Type B pancreatic cell (in vitro differentiated cells): ENCODE measurements around the gene CD2BP2. TPM values are rescaled to one million over a fixed set of nuclear protein-coding genes. Genes with fewer than 3 reads are reported as not detected.

Source experiments
- DNase-seq: peaks from one replicate; pipeline ENCODE4 v3.0.0; 2021; ENCODE audit warnings: mixed read lengths; ENCODE audit not compliant: unreplicated experiment; ENCODE audit errors: extremely low spot score
- H3K27ac Mint-ChIP-seq: 2 replicates; pipeline ENCODE4 v1.8.0; 2021; ENCODE audit warnings: mild to moderate bottlenecking, mixed read lengths
- H3K27me3 Mint-ChIP-seq: 2 replicates; pipeline ENCODE4 v1.8.0; 2021; ENCODE audit warnings: mixed read lengths
- H3K36me3 Mint-ChIP-seq: 2 replicates; pipeline ENCODE4 v1.8.0; 2021; ENCODE audit warnings: mixed read lengths
- H3K4me1 Mint-ChIP-seq: one replicate; pipeline ENCODE4 v1.8.0; 2021; ENCODE audit warnings: mixed read lengths; ENCODE audit not compliant: unreplicated experiment
- H3K4me3 Mint-ChIP-seq: 2 replicates; pipeline ENCODE4 v1.8.0; 2021; ENCODE audit warnings: mild to moderate bottlenecking, mixed read lengths
- H3K9me3 Mint-ChIP-seq: 2 replicates; pipeline ENCODE4 v1.8.0; 2021; ENCODE audit warnings: mixed read lengths
- total RNA-seq: library from RNA; stranded (reverse); gene quantifications from 2 replicates; pipeline ENCODE4 v1.2.1, GENCODE V29; 2021; ENCODE audit warnings: low replicate concordance
- TF ChIP-seq, protein P1 (sequence below): fragments of 200-600 bp; sonication (generic); conservative IDR thresholded peaks from 2 replicates; pipeline ENCODE4 v1.5.0; 2021; ENCODE audit warnings: antibody characterized with exemption, mild to moderate bottlenecking

Gene CD2BP2
- total RNA-seq, 1 donor from 2014 or later: 64.6 TPM

DNA sequence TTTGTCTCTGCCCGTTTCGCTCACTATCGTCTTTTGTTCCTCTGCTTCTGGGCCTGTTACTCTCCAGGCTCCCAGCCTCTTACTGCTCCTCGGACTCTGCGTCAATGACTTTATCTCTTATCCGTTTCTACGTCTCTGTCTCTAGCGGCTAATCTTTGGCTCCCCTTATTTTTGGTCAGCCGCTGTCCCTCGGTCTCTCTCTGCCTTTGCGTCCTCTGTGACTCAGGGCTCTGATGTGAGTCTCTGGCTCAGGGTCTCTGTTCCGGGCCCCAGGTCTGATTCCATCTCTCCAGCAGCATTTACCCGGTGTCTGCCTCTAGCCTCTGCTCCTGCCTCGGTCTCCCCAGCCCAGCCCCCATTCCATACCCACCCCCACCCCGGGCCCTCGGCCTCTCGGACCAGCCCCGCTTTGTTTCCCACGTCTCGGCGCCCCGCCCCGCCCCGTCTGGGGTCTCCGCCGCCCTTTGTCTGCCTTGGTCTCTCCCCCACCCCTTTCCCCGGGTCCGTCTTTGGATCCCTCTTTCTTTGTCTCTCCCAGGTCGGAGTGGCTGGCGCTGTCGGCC, 39.6 kb upstream of the CD2BP2 start:
- Mint-ChIP-seq H3K27ac (peak overlapping the region; percentile 85), H3K4me3 (peak overlapping the region; percentile 88), H3K4me1 (peaks cover 30% of the 10 kb centered on the region), H3K36me3 (peaks cover 3% of the 10 kb centered on the region), H3K9me3 (no peaks in the 10 kb centered on the region), H3K27me3 (no peaks in the 10 kb centered on the region)
- DNase-seq: no peak
- TF ChIP-seq, protein P1, sequence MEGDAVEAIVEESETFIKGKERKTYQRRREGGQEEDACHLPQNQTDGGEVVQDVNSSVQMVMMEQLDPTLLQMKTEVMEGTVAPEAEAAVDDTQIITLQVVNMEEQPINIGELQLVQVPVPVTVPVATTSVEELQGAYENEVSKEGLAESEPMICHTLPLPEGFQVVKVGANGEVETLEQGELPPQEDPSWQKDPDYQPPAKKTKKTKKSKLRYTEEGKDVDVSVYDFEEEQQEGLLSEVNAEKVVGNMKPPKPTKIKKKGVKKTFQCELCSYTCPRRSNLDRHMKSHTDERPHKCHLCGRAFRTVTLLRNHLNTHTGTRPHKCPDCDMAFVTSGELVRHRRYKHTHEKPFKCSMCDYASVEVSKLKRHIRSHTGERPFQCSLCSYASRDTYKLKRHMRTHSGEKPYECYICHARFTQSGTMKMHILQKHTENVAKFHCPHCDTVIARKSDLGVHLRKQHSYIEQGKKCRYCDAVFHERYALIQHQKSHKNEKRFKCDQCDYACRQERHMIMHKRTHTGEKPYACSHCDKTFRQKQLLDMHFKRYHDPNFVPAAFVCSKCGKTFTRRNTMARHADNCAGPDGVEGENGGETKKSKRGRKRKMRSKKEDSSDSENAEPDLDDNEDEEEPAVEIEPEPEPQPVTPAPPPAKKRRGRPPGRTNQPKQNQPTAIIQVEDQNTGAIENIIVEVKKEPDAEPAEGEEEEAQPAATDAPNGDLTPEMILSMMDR: no peak

DNA sequence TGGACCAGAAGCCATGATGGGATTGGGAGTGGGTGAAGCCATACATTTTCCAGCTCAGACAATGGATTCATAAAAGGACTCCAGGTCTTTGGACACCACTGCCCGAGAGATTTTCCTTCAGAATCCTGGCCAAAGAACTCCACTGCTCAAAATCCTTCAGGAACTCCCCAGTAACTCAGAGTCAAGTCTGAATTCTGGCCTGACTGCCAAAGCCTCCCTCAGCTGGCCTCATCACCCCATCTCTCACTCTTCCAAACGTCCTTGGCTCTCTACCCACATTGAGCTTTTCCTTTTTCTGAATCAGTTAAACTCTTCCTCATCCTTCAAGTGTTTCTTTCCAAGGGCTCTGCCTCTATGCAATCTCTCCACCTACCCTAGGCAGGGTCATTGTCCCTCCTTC, 28.4 kb upstream of the CD2BP2 start:
- DNase-seq: no peak
- H3K36me3 Mint-ChIP-seq: peaks cover 3% of the 10 kb centered on the region
- no peaks in the 10 kb centered on the region for H3K27me3 Mint-ChIP-seq
- peaks cover 10% of the 10 kb centered on the region for H3K4me1 Mint-ChIP-seq
- H3K4me3 Mint-ChIP-seq: no peak overlapping the region
- no peak overlapping the region for H3K27ac Mint-ChIP-seq
- H3K9me3 Mint-ChIP-seq: no peaks in the 10 kb centered on the region
- TF ChIP-seq, protein P1: no peak

DNA sequence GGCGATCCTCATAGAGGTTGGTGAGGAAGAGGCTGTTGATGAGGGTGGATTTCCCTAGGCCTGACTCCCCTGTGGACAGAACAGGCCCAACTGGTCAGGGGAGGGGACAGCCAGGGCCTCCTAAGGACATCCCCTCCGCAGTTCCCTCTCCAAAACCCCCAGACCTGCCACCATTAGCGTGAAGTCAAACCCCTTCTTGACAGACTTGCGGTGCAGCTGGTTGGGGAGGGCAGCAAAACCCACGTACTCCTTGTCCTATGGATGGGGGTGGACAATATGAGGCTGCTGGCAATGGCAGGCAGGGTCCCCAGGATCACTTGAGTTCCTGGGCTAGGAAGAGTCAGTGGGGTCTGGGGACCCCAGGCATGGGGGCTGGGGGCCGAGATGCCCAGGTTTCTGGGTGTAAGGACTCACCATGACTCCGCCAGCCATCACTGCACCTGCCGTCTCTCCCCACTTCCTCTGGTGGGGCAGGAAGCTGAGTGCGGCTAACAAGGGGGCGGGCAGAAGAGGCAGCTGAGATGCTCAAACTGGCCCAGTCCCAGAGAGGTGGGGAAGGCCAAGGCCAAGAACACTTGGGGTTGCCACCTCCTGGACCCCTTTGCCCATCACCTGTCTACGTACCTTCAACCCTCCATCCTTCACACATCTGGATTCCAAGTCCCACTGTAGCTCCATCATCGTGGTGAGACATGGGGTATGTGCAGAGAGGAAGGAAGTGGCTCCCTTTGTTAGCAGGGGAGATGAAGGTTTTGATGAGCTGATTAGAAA, 27.2 kb upstream of the CD2BP2 start, which contains the start of gene SEPTIN1:
Gene SEPTIN1, minus strand, starts transcription at position 451 of the 771 bp plus-strand sequence. Its CDS starts 19 bp downstream, at position 432.
- Mint-ChIP-seq H3K4me3 (no peak within 1 kb of the TSS), H3K27me3 (no peaks in the 10 kb centered on the region), H3K36me3 (peaks cover 3% of the 10 kb centered on the region), H3K27ac (peak within 1 kb of the TSS; percentile 21), H3K9me3 (no peaks in the 10 kb centered on the region), H3K4me1 (peaks cover 13% of the 10 kb centered on the region)
- TF ChIP-seq, protein P1: no peak
- DNase-seq: no peak

DNA sequence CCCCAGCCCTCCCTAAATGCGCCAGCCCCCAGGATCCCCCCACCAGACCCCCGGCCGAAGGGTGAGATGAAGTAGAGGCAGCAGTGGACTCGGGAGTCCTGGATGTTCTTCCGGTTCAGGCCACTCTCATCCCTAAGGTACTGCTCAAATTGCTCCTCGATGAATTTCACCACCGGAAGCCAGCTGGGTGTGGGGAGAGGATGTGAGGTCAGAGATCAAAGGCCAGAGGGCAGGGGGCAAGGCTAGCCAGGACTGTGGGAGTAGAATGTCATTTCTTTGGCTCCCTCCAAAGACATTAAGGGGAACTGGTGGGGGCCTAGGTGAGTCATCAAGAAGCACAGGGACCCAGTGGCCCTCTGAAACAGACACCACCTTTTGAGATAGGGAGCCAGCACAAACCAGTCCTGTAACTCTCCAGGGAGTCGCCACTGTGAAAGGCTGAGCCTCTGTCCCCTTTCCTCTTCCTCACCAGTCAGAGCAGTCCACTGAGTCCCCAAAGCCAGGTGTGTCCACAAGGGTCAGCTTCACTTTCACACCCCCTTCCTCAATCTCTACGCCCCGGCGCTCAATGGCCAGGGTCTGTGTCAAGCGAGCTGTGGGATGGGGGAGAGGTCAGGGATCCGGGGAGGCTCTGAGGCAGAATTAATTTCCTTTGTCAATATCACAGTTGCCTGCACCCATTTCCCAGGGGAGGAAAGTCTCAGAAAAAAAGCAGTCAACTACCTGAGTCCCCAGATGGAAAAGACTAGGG, 26.4 kb upstream of the CD2BP2 start:
- H3K27me3 Mint-ChIP-seq: no peaks in the 10 kb centered on the region
- peaks cover 17% of the 10 kb centered on the region for H3K4me1 Mint-ChIP-seq
- peak overlapping the region; percentile 21 for H3K27ac Mint-ChIP-seq
- H3K4me3 Mint-ChIP-seq: no peak overlapping the region
- no peaks in the 10 kb centered on the region for H3K9me3 Mint-ChIP-seq
- H3K36me3 Mint-ChIP-seq: peaks cover 3% of the 10 kb centered on the region
- TF ChIP-seq, protein P1: no peak
- DNase-seq: no peak

DNA sequence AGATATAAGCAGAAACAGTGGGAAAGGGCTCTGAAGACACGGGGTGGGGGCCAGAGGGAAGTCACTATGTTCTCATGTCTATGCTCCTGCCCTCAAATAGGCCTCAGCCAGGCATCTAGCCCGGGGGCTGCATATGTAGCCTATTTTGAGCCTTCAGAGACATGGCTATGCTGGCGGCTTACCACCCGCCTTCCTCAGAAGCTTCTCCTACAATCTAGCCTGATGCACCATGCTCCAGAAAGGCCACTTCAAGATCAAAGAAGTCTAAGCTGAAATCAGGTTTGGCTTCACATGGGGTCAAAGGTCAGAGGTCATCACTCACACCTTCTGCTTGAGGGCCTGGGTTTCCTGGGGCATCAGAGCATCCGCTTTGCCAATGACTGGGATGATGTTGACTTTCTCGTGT, 25.7 kb upstream of the CD2BP2 start:
- peak overlapping the region; percentile 45 for H3K4me3 Mint-ChIP-seq
- no peak for DNase-seq

More for the DNA sequence above, 25.7 kb upstream of the CD2BP2 start:
- TF ChIP-seq, protein P1: no peak
- peaks cover 3% of the 10 kb centered on the region for H3K36me3 Mint-ChIP-seq
- H3K27me3 Mint-ChIP-seq: no peaks in the 10 kb centered on the region
- peak overlapping the region; percentile 41 for H3K27ac Mint-ChIP-seq
- H3K9me3 Mint-ChIP-seq: no peaks in the 10 kb centered on the region
- peaks cover 17% of the 10 kb centered on the region for H3K4me1 Mint-ChIP-seq
